ENCODE measurements around the gene ACOXL.

DNA sequence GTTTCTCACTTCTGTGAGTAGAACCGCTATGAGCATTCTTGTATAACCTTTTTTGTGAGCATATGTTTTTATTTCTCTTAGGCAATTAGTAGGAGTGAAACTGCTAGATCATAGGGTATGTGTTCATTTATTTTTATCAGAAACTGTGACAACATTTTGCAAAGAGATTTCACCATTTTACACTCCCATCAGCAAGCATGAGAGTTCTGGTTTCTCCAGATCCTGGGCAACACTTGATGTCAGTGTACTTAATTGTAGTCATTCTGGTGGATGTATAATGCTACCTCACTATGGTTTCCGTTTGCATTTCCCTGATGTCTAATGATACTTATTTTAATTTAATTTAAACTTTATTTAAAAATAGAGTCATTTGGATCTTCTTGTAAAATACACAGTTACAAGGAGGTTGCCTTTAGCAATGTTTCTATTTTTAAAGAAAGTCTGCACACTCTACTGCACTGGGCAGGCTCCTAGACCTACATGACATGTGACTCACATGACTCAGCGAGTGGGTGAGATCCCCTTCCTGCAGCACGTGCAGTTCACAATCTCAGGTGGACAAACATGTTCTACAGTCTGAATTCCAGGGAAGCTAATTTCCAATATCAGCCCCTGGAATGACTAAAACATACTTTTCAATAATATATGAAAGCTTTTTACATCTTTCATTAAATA lies 261.3 kb downstream of the ACOXL start:
- TF ChIP-seq EZH2phosphoT487 (IDR thresholded peaks at IDR 0.05; ENCODE audit: insufficient read depth, low read depth) (no peak), EZH2 (IDR thresholded peaks at IDR 0.05; ENCODE audit: insufficient read depth, poor library complexity, severe bottlenecking) (no peak)
